UCSD-AML1 (cell line): ENCODE data around the gene MTG1.

Experiments used
- DNase-seq: peaks from one replicate; lab custom pipeline; 2025; ENCODE audit not compliant: unreplicated experiment; lab: John Stamatoyannopoulos, UW

The MTG1 gene

DNA sequence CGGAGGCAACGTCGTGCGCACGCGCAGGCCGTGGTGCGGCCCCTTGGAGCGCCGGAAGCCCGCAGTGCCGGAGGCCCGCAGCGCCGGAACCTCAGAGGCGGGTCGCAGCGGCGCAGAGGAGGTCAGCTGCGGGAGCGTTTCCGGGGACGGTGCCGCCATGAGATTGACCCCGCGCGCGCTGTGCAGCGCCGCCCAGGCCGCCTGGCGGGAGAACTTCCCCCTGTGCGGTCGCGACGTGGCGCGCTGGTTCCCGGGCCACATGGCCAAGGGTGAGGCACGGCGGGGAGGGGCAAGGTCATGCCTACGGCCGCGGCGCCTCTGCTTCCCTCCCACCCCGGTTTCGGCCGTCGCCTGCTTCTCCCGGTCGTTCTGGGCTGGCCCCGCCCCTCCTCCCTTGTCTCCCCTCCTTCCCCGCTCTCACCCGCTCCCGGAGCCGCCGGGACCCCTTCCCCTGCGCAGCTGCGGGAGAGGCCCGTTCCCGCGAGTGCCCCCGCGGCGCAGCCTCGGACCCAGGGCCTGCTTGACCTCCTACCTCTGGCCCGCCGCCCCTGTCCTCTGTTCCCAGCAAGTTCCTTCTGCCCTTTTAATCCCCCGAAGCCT lies at the start of gene MTG1:
MTG1 (plus strand) TSS at position 94 of the 600 bp plus-strand sequence; CDS start at position 158, 64 bp downstream.
- DNase-seq = peak; percentile 98

DNA sequence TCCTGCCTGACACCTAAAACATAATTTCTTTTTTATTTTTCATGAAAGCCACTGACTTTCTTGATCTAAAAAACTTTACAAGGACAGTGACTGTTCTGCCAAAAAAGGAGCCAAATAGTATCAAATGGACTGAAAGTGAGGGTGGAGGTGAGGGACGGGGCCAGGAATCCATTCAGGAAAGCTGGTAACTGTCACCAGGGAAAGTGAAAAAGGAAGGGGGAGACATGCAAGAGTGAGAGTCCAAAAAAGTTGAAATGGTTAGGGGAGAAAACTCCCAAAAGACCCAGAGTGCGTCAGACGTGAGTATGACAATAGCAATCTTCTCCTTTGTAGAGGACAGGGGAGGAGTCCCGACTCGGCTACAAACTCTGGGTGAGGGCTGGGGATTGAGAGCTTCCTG lies 49.7 kb upstream of the MTG1 start:
- no peak for DNase-seq

DNA sequence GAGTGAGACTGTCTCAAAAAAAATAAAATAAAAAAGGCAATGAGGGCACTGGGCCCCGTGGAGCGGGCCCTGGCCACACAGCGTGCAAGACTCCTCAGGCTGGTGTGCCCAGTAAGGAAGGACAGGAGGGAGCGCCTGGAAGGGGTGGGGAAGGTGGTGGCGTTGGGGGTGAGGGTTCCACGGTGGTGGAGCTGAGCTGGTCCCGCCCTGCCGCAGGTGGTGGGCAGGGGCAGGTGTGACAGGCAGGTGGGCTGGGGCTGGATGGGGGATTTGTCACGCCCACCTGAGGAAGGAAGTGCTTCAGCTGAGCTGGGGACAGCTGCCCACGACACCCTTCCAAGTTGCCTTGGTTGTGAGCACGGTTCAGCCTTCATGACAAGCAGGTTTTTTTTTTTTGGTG lies 47.5 kb upstream of the MTG1 start:
- DNase-seq = no peak

GRCh38 chr10:133347710-133348517 lies 46.0 kb upstream of the MTG1 start:
- no peak for DNase-seq

GRCh38 chr10:133349160-133349568 lies 44.8 kb upstream of the MTG1 start:
- no peak for DNase-seq

GRCh38 chr10:133349577-133350011 lies 44.4 kb upstream of the MTG1 start:
- DNase-seq = no peak

DNA sequence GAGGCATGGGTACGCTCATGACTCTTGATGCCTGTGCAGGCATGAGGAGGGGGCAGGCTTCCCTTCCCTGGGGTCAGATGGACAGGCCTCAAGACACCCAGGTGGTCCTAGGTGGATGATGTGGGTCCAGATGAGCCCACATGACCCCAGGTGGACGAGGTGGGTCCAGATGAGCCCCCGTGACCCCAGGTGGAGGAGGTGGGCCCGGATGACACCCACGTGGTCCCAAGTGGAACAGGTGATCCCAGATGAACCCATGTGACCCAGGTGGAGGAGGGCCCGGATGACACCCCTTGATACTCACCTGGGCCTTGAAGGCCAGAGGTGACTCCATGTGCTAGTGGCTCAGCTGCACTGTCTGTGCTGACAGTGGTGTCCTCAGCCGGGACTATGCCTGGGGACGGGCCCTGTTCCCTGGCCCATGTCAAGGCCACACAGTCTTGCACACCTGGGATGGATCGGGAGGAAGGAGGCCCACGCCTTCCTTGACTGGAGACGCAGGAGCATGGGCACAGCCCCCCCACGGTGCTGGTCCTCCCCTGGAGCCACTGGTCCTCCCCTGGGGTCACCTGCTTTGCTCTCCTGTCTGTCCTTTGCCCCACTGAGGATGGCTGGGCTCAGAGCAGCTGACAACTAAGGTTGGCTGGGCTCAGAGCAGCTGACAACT lies 43.5 kb upstream of the MTG1 start:
- no peak for DNase-seq

GRCh38 chr10:133350950-133351329 lies 43.0 kb upstream of the MTG1 start:
- DNase-seq = no peak

DNA sequence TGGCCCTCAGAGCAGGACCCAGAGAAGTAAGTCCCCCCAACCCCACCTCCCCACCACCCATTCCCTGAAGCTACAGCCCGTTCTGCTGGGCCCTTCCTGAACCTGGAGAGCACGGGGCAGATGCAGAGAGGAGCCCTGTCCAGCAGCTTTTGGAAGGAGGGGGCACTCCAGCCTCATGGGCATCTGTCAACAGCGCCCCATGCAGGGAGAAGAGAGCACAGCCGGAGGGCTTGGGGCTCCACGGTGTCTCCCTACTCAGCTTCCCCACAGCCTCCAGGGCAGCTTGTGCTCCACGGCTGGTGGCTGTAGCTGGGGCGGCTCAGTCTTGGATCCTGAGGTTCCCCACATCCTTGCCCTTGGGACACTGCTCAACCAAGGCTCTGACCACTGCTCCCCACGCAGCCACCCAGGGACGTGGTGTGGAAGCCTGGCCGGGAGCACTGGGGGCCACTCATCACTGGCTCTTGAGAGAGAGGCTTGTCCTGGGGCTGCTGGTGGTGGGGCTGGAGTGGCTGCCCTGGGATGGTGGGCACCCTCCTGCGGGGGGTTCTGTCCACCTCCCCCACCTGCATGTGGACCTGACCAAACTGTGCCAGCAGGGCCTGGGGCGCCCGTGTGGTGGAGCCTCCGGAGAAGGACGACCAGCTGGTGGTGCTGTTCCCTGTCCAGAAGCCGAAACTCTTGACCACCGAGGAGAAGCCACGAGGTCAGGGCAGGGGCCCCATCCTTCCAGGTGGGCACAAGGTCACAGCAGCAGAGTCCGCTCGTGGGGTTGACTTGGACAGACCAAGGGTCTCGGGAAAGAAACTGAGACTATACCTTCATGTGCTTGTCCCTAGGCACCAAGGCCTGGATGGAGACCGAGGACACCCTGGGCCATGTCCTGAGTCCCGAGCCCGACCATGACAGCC lies 42.3 kb upstream of the MTG1 start:
- DNase-seq = no peak

DNA sequence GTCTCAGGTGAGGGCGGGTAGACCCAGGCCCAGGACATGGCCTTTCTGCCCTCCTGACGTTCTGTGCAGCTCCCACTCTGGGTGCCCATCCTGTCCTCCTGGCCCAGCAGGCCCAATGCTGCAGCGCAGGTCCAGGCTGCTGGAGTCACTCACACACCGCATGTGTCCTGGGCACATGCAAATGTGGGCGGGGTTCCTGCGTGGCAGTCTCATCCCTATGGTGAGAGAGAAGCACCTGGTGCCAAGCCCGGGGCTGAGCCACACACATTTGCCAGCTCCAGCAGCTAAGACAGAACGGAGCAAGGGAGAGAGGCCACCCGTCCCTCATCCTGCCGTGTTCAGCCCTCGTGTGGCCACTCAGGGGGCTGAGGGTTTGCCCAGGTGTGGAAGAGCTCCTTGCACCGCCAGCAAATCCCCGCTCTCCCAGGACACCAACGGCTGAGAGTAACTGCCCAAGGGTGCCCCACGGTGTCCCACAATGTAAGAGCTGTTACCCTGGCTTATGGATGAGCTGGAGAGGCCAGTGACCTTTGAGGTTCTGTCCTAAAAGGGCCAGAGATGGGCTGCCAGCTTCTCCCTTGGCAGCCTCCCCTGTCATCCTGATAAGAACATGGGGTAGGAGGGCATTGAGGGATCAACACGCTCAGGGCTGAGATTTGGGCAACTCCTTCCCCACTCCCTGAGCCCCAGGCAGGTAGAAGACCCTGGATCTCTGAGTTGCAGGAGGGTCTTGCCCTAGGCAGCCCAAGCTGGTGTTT lies 40.6 kb upstream of the MTG1 start:
- DNase-seq = no peak

DNA sequence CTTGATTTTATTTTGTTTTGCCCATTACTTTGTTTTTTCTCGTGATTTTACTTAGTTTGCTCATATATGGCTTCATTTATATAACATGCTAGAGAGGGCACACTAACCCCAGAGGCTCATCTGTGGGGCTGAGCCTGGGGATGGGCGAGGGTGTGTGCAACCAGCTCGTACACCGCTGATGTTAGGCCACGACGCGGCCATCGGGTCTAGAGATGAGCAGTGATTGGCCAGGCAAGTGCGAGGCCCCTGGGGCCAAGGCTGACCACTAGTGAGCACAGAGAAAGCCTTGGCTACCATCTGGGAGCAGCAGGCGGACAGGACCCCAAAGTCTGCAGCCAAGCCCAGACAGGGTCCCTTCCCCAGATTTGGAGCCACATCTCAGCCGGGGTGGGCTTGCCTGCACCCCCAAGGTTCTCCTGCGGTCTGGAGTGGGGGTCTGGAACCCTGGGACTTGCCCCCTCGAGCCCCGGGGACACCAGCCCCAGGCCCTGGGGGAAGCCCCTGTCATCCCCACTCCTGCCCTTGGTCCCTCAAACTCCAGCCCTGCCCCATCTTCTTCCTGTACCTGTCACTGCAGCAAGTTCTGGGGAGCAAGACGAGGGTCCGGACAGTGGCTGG lies 39.9 kb upstream of the MTG1 start:
- no peak for DNase-seq

- no peak for DNase-seq
Observed at GRCh38 chr10:133354672-133355240, 39.2 kb upstream of the MTG1 start.

- no peak for DNase-seq
Observed at GRCh38 chr10:133355266-133355665, 38.7 kb upstream of the MTG1 start.

GRCh38 chr10:133355991-133356390 lies 38.0 kb upstream of the MTG1 start:
- DNase-seq = no peak

- no peak for DNase-seq
Observed at GRCh38 chr10:133356549-133357284, 37.2 kb upstream of the MTG1 start.

DNA sequence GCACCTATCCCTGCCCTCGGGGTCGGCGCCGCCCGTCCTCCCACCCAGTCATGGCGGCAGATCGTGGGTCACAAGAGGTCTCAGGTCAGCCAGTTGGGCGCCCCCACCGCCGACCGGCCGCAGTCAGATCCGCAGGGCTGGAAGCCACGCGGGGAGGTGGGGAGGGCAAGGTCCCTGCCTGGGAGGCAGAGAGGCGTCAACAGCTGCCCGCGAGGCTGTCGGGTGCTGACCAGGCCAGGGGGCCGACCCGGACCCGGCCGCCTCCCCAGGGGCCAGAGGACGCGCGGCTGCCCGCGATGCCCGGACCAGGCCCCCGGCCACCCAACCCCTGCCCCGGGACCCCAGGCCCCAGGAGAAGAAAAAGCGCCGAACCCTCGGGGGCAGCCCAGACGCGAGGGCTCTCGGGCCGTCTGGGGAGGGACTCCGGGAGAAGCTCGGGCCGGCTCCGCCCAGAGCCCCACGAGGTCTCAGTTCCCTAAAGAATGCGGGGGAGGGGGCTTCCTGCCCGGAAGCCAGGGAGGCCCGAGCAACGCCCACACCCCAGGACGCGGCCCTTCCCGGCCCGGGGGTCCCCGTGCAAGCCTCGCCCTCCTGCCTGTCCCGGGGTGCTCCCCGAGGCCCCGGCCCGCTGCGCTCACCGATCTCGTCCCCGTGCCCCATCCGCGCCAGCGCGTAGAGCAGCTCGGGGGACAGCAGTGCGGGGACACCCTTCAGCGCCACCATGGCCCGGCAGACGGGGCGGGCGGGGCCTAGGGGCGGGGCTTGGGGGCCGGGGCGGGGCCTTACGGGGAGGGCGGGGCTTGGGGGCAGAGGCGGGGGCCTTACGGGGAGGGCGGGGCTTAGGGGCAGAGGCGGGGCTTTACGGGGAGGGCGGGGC lies 36.4 kb upstream of the MTG1 start, which contains the start of gene FUOM:
FUOM (minus strand) TSS at position 735 of the 877 bp plus-strand sequence; CDS start at position 723, 12 bp downstream.
- DNase-seq = peak; percentile 87

DNA sequence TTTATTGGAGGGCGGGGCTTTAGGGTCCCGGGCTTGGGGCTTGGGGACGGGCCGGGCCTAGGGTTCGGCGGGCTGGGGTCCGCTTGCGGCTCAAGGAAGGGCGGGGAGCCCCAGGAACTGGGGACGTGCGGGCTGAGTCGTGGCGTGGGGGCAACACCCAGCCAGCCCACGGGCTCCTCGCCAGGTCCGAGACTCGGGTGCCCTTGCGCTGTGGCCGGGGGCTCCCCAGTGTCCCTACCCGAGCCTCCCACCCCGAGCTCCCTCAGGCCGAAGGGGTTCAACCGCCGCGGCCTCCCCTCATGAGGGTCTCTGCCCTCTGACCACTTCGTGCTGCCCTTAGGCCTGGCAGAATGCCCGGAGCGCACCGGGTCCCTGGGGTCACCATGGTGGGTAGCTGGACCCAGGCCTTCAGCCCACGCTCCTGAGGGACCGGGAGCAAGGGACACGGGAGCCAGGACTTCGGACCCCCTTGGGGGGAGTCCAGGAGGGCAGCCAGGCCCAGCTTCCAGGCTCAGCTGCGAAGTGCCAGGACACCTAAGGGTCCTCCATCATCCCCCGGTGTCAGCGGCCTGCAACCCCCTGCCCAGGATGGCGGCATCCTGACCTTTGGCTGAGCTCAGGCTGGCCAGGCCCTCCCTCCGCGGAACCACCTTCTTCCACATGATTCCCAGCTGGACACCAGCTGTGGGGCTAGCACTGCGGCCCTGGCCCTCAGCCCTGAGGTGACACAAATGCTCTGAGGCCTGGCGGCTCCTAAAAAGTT lies 35.6 kb upstream of the MTG1 start:
- DNase-seq = no peak
